ENCODE data around the gene GAS2L2.

Gene GAS2L2

DNA sequence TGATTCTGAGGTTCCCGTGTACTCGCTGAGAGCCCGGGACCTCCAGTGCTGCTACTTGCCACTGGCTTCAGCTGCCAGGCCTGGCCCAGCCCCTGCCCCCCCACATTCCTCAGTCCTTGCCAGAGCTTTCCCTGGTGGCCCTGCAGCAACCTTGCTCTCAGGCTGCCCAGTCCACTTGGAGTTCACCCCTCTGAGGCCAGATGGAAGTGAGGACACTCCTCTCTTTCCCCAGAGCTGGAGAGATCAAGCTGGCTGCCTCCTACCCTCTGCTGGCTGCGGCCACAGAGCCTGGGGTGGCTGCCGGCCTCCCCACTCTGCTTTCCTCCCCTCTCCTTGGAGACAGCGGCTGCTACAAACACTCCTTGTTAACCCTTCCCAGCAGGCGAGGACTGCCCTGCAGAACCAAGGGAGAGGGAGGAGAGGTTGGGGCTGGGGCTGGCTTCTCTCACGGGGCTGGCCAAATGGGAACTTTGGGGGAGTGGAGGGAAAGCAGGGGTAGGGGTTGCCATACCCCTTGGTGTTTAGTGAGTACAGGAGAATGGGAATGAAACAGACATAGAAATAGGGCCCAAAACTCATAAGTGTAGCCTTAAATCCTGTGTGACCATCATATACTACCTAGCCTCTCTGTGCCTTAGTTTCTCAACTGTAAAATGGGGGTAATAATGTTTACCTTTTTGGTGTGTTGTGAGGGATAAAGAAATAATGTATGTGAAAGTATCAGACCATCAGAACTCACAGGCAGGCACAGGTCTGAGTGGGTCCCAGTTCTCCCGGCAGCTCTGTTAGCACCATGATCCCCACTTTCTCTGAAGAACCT is at the start of gene GAS2L2:
GAS2L2 (minus strand) TSS at position 295 of the 820 bp plus-strand sequence. CDS start 389 bp downstream, outside the sequence.
- H3K36me3 Mint-ChIP-seq (ENCODE audit: low read depth): no peaks in the 10 kb centered on the region
- no peak within 1 kb of the TSS for H3K4me3 Mint-ChIP-seq
- H3K9me3 Mint-ChIP-seq: no peaks in the 10 kb centered on the region
- peaks cover 37% of the 10 kb centered on the region for H3K27me3 Mint-ChIP-seq (ENCODE audit: low read depth)
- H3K27ac Mint-ChIP-seq: no peak within 1 kb of the TSS
- DNase-seq (ENCODE audit: low spot score): no peak
- H3K4me1 Mint-ChIP-seq (ENCODE audit: low read depth): peaks cover 7% of the 10 kb centered on the region

DNA sequence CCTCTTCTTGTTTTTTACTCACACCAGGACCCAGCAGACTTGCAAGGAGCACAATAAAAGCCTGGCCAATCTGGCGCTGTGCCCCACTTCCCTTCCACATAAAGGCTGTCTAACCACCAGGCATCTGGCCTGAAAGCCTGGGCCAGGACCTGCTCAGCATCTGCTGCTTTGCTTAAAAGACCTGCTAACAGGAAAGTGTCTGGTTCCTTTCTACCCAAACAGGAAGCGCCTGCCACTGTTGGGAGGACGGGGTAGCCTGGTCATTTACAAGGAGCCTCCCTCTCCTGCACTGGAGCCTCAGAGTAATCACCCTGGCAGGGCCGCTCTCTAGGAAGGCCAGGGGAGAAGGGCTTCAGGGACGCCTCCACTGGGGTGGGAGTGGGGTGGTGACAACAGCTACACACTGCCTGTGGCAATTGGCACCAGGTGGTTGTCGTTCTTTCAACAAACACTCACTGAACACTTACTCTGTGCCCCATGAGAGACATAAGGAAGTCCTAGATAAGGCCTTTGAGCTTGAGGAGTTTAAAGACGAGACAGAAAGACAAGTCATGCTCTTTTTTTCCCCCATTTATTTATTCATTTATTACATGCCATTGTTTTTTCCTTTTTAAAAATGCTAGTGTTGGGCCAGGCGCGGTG is 48.7 kb upstream of the GAS2L2 start:
- Mint-ChIP-seq H3K27ac (no peak overlapping the region), H3K9me3 (no peaks in the 10 kb centered on the region), H3K36me3 (ENCODE audit: low read depth) (no peaks in the 10 kb centered on the region), H3K27me3 (ENCODE audit: low read depth) (peaks cover 22% of the 10 kb centered on the region), H3K4me1 (ENCODE audit: low read depth) (peaks cover 13% of the 10 kb centered on the region), H3K4me3 (no peak overlapping the region)
- DNase-seq (ENCODE audit: low spot score): no peak

- Mint-ChIP-seq H3K36me3 (ENCODE audit: low read depth) (no peaks in the 10 kb centered on the region), H3K4me1 (ENCODE audit: low read depth) (peaks cover 18% of the 10 kb centered on the region), H3K27me3 (ENCODE audit: low read depth) (peaks cover 33% of the 10 kb centered on the region), H3K27ac (no peak overlapping the region), H3K9me3 (no peaks in the 10 kb centered on the region), H3K4me3 (no peak overlapping the region)
- no peak for DNase-seq (ENCODE audit: low spot score)
These were observed 46.9 kb upstream of the GAS2L2 start for GRCh38 chr17:35799942-35800341.

- H3K27ac Mint-ChIP-seq: no peak overlapping the region
- no peak for DNase-seq (ENCODE audit: low spot score)
- H3K9me3 Mint-ChIP-seq: no peaks in the 10 kb centered on the region
- no peak overlapping the region for H3K4me3 Mint-ChIP-seq
- no peaks in the 10 kb centered on the region for H3K36me3 Mint-ChIP-seq (ENCODE audit: low read depth)
- H3K27me3 Mint-ChIP-seq (ENCODE audit: low read depth): peaks cover 53% of the 10 kb centered on the region
- peaks cover 17% of the 10 kb centered on the region for H3K4me1 Mint-ChIP-seq (ENCODE audit: low read depth)
These were observed 44.9 kb upstream of the GAS2L2 start for GRCh38 chr17:35797918-35798317.

GRCh38 chr17:35797370-35797769 is 44.3 kb upstream of the GAS2L2 start:
- Mint-ChIP-seq H3K4me1 (ENCODE audit: low read depth) (peaks cover 17% of the 10 kb centered on the region), H3K4me3 (no peak overlapping the region), H3K27me3 (ENCODE audit: low read depth) (peaks cover 58% of the 10 kb centered on the region), H3K27ac (no peak overlapping the region), H3K36me3 (ENCODE audit: low read depth) (no peaks in the 10 kb centered on the region), H3K9me3 (no peaks in the 10 kb centered on the region)
- DNase-seq (ENCODE audit: low spot score): no peak

DNA sequence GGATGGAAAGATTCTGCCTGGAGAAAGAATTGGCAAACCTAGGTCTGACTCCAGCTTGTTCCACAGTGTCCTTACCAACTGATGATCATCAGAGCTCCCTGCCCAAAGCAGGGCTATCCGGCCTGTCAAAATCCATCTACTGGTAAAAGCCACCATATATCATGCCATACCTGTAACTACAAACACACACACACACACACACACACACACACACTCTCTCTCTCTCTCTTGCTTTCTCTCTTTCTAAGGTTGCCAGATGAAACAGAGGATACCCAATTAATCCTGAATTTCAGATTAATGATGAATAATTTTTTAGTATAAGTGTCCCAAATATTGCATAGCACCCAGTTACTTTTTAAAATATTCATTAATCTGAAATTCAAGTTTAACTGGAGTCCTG is 43.9 kb upstream of the GAS2L2 start:
- H3K36me3 Mint-ChIP-seq (ENCODE audit: low read depth): no peaks in the 10 kb centered on the region
- H3K9me3 Mint-ChIP-seq: no peaks in the 10 kb centered on the region
- no peak for DNase-seq (ENCODE audit: low spot score)
- no peak overlapping the region for H3K27ac Mint-ChIP-seq
- H3K4me1 Mint-ChIP-seq (ENCODE audit: low read depth): peaks cover 17% of the 10 kb centered on the region
- H3K27me3 Mint-ChIP-seq (ENCODE audit: low read depth): peaks cover 62% of the 10 kb centered on the region
- H3K4me3 Mint-ChIP-seq: no peak overlapping the region

- Mint-ChIP-seq H3K27me3 (ENCODE audit: low read depth) (peaks cover 70% of the 10 kb centered on the region), H3K27ac (no peak overlapping the region), H3K36me3 (ENCODE audit: low read depth) (no peaks in the 10 kb centered on the region), H3K9me3 (no peaks in the 10 kb centered on the region), H3K4me1 (ENCODE audit: low read depth) (peaks cover 11% of the 10 kb centered on the region), H3K4me3 (peak overlapping the region; percentile 78)
- no peak for DNase-seq (ENCODE audit: low spot score)
These were observed 42.8 kb upstream of the GAS2L2 start for GRCh38 chr17:35795871-35796265.

DNA sequence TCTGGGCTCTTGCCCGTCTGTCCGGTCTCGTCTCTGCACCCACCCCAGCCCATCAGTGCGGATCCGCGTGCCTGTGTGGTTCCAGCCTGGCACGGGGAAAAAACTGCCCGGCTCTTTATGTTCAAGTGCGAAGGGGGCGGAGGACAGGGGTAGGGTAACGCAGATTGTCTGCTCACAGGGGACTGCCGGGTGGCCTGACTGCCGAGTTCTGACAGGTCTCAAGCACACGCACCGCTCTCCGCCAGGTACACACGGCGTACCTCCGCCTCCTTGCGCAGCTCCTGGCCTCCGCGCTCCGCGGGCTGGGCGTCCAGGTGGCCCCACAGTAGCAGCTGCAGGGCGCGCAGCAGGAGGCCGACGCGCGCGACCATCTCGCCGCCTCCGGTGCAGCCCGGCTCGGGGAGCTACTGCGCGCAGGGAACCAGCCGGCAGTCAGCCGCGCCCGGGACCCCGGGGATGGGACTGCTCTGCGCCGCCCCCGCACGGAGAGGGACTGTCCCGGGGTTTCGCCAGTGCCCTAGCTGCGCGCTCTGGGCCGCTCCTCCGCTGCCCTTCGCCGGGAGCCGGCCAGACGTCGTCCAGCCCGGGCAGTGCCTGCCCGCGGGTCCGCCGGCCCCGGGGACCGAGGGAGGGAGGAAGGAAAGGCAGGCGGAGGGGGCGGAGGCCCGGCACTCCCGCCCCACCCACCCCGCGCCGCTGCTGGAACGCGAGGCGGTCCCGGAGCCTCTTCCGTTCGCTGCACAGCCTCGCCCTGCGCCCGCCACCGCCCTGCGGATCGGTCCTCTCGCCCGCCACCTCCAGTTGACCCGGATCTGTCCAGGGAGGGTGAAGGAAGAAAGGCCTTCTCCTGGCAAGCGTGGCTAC is 42.2 kb upstream of the GAS2L2 start, which contains the start of gene MMP28:
MMP28 (minus strand) TSS at position 635 of the 864 bp plus-strand sequence; CDS start at position 371, 264 bp downstream.
- DNase-seq (ENCODE audit: low spot score): peak; percentile 53
- H3K27ac Mint-ChIP-seq: no peak within 1 kb of the TSS
- H3K9me3 Mint-ChIP-seq: no peaks in the 10 kb centered on the region
- peaks cover 11% of the 10 kb centered on the region for H3K4me1 Mint-ChIP-seq (ENCODE audit: low read depth)
- H3K27me3 Mint-ChIP-seq (ENCODE audit: low read depth): peaks cover 73% of the 10 kb centered on the region
- no peaks in the 10 kb centered on the region for H3K36me3 Mint-ChIP-seq (ENCODE audit: low read depth)
- H3K4me3 Mint-ChIP-seq: peak within 1 kb of the TSS; percentile 78

DNA sequence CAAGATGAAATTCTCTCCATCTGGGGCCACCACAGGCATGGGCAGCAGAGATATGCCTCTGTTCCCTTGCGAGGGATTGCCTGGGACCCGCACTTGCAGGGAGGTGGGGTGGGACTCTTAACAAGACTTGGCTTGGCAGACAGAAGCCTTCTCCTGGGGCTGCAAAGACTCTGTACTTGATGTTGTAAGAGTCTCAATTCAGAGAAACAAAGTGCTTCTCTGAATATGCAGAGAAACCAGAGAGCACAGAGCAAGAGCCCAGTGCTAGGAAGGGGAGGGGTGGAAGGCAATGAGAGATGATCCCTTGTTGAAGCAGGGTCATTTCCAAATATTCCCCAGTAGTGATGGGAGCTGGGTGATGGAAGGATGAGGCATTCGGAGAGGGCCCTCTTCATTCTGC is 40.2 kb upstream of the GAS2L2 start:
- no peak for DNase-seq (ENCODE audit: low spot score)
- no peaks in the 10 kb centered on the region for H3K36me3 Mint-ChIP-seq (ENCODE audit: low read depth)
- H3K27me3 Mint-ChIP-seq (ENCODE audit: low read depth): peaks cover 73% of the 10 kb centered on the region
- peaks cover 13% of the 10 kb centered on the region for H3K4me1 Mint-ChIP-seq (ENCODE audit: low read depth)
- no peaks in the 10 kb centered on the region for H3K9me3 Mint-ChIP-seq
- H3K27ac Mint-ChIP-seq: no peak overlapping the region
- no peak overlapping the region for H3K4me3 Mint-ChIP-seq

GRCh38 chr17:35791681-35792350 is 38.8 kb upstream of the GAS2L2 start:
- Mint-ChIP-seq H3K4me3 (no peak overlapping the region), H3K4me1 (ENCODE audit: low read depth) (peaks cover 13% of the 10 kb centered on the region), H3K27ac (no peak overlapping the region), H3K9me3 (no peaks in the 10 kb centered on the region), H3K36me3 (ENCODE audit: low read depth) (no peaks in the 10 kb centered on the region), H3K27me3 (ENCODE audit: low read depth) (peaks cover 70% of the 10 kb centered on the region)
- DNase-seq (ENCODE audit: low spot score): no peak

- Mint-ChIP-seq H3K36me3 (ENCODE audit: low read depth) (no peaks in the 10 kb centered on the region), H3K4me1 (ENCODE audit: low read depth) (peaks cover 8% of the 10 kb centered on the region), H3K27me3 (ENCODE audit: low read depth) (peaks cover 68% of the 10 kb centered on the region), H3K4me3 (no peak overlapping the region), H3K9me3 (no peaks in the 10 kb centered on the region), H3K27ac (no peak overlapping the region)
- DNase-seq (ENCODE audit: low spot score): no peak
These were observed 37.8 kb upstream of the GAS2L2 start for GRCh38 chr17:35790841-35791240.

- no peak overlapping the region for H3K4me3 Mint-ChIP-seq
- no peak for DNase-seq (ENCODE audit: low spot score)
- H3K27me3 Mint-ChIP-seq (ENCODE audit: low read depth): peaks cover 51% of the 10 kb centered on the region
- no peaks in the 10 kb centered on the region for H3K9me3 Mint-ChIP-seq
- H3K4me1 Mint-ChIP-seq (ENCODE audit: low read depth): peaks cover 3% of the 10 kb centered on the region
- H3K36me3 Mint-ChIP-seq (ENCODE audit: low read depth): no peaks in the 10 kb centered on the region
- H3K27ac Mint-ChIP-seq: no peak overlapping the region
These were observed 35.7 kb upstream of the GAS2L2 start for GRCh38 chr17:35788477-35789368.
